HG03460 (cell line): ENCODE results near the gene IP6K3.

Source experiments
- ATAC-seq: cut with Tn5 transposase; IDR thresholded peaks from one replicate; pipeline ENCODE4 v1.9.1; 2021; ENCODE audit not compliant: unreplicated experiment

The IP6K3 gene

GRCh38 chr6:33723371-33724085, 23.2 kb downstream of the IP6K3 start:
- ATAC-seq: no peak

GRCh38 chr6:33722103-33722623, 24.5 kb downstream of the IP6K3 start:
- ATAC-seq: no peak

GRCh38 chr6:33721508-33721907, 25.2 kb downstream of the IP6K3 start:
- ATAC-seq: no peak

- no peak for ATAC-seq
Measured at GRCh38 chr6:33720998-33721397, 25.7 kb downstream of the IP6K3 start.

GRCh38 chr6:33719326-33719987, 27.2 kb downstream of the IP6K3 start:
- ATAC-seq: no peak

- no peak for ATAC-seq
Measured at GRCh38 chr6:33718713-33719112, 28.0 kb downstream of the IP6K3 start.

GRCh38 chr6:33717934-33718455, 28.7 kb downstream of the IP6K3 start:
- no peak for ATAC-seq

GRCh38 chr6:33716890-33717632, 29.6 kb downstream of the IP6K3 start:
- ATAC-seq: no peak

GRCh38 chr6:33716379-33716778, 30.3 kb downstream of the IP6K3 start:
- ATAC-seq: no peak

- ATAC-seq: no peak
Measured at GRCh38 chr6:33714385-33715040, 32.2 kb downstream of the IP6K3 start.

GRCh38 chr6:33713786-33714185, 32.9 kb downstream of the IP6K3 start:
- no peak for ATAC-seq

- ATAC-seq: no peak
Measured at GRCh38 chr6:33712914-33713313, 33.8 kb downstream of the IP6K3 start.

- peak; percentile 82 for ATAC-seq
Measured at GRCh38 chr6:33711140-33712129, 35.3 kb downstream of the IP6K3 start, which contains the start of gene UQCC2. TSS of gene UQCC2 (minus strand) at chr6:33711700. CDS start at chr6:33711686, 14 bp downstream.

- ATAC-seq: no peak
Measured at GRCh38 chr6:33710296-33711121, 36.2 kb downstream of the IP6K3 start.

GRCh38 chr6:33709605-33710295, 37.0 kb downstream of the IP6K3 start:
- no peak for ATAC-seq

- no peak for ATAC-seq
Measured at GRCh38 chr6:33708516-33709204, 38.0 kb downstream of the IP6K3 start.

- ATAC-seq: no peak
Measured at GRCh38 chr6:33707771-33708170, 38.9 kb downstream of the IP6K3 start.
